GM18502 (cell line): ENCODE measurements around the gene BRME1.
A peak's percentile ranks its signal among the peaks of the same experiment; 100 is the strongest.

Experiments used
- ATAC-seq: cut with Tn5 transposase; IDR thresholded peaks from one replicate; pipeline ENCODE4 v1.9.1; 2021; ENCODE audit warnings: mild to moderate bottlenecking; ENCODE audit not compliant: unreplicated experiment, poor library complexity

Gene BRME1

DNA sequence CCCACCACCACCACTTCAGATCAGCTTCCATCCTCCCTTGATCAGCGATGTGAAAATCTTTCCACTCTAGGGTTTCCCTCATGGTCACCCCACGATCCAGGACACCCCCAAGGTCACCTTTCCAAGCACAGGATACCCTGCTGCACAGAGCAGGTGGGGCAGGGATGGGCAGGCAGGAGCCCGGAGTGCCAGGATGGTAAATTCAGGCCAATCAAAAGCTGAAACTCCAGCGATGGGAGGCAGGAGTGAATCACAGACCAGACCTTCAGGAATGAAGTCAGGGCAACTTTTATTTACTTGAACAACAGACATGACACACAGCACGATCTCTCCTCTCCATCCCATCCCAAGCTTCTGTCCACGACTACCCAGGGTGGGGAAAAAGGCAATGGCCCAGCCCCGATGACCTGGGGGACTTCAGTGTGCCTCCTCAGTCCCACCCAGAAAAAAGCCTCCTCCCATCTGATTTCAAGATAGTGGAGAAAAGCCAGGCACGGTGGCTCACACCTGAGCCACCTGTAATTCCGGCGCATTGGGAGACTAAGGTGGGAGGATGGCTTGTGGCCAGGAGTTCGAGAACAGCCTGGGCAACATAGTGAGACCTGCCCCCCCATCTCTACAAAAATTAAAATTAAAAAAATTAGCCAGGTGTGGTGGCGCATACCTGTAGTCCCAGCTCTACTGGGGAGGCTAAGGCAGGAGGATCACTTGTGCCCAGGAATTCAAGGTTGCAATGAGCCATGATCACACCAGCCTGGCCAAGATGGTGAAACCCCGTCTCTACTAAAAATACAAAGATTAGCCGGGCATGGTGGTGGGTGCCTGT is 71.5 kb downstream of the BRME1 start:
- no peak for ATAC-seq

- ATAC-seq, result peak; percentile 76
Observed at GRCh38 chr19:13833330-13834243, 72.3 kb downstream of the BRME1 start.
